KG1 (cell line): ENCODE data around the gene SLIT1.

Experiments
- DNase-seq: peaks from one replicate; lab custom pipeline; 2025; lab: John Stamatoyannopoulos, UW

SLIT1 gene

GRCh38 chr10:97200616-97201015 lies 14.9 kb upstream of the SLIT1 start:
- no peak for DNase-seq

- no peak for DNase-seq
Observed at GRCh38 chr10:97199152-97199551, 13.4 kb upstream of the SLIT1 start.

GRCh38 chr10:97197030-97197500 lies 11.3 kb upstream of the SLIT1 start:
- no peak for DNase-seq

- peak; percentile 28 for DNase-seq
Observed at GRCh38 chr10:97196223-97197029, 10.7 kb upstream of the SLIT1 start.

GRCh38 chr10:97195706-97196222 lies 10.0 kb upstream of the SLIT1 start:
- DNase-seq, result no peak

GRCh38 chr10:97192952-97193435 lies 7.2 kb upstream of the SLIT1 start:
- DNase-seq, result no peak

- DNase-seq, result no peak
Observed at GRCh38 chr10:97190450-97190849, 4.7 kb upstream of the SLIT1 start.

GRCh38 chr10:97188261-97188711 lies 2.5 kb upstream of the SLIT1 start:
- no peak for DNase-seq

- DNase-seq, result no peak
Observed at GRCh38 chr10:97186911-97187310, 1.2 kb upstream of the SLIT1 start.

- no peak for DNase-seq
Observed at GRCh38 chr10:97184971-97185325, 811 bp downstream of the SLIT1 start.

GRCh38 chr10:97183314-97183713 lies 2.4 kb downstream of the SLIT1 start:
- no peak for DNase-seq

- no peak for DNase-seq
Observed at GRCh38 chr10:97182288-97182990, 3.3 kb downstream of the SLIT1 start.

GRCh38 chr10:97180986-97181385 lies 4.8 kb downstream of the SLIT1 start:
- no peak for DNase-seq

GRCh38 chr10:97180363-97180755 lies 5.4 kb downstream of the SLIT1 start:
- DNase-seq, result no peak

- no peak for DNase-seq
Observed at GRCh38 chr10:97179731-97180362, 5.9 kb downstream of the SLIT1 start.

GRCh38 chr10:97179311-97179710 lies 6.4 kb downstream of the SLIT1 start:
- no peak for DNase-seq

GRCh38 chr10:97178074-97178473 lies 7.7 kb downstream of the SLIT1 start:
- DNase-seq, result no peak

GRCh38 chr10:97176226-97176625 lies 9.5 kb downstream of the SLIT1 start:
- DNase-seq, result no peak

GRCh38 chr10:97175586-97175985 lies 10.2 kb downstream of the SLIT1 start:
- no peak for DNase-seq

- DNase-seq, result no peak
Observed at GRCh38 chr10:97174941-97175340, 10.8 kb downstream of the SLIT1 start.

- no peak for DNase-seq
Observed at GRCh38 chr10:97174276-97174775, 11.4 kb downstream of the SLIT1 start.

GRCh38 chr10:97173036-97173435 lies 12.7 kb downstream of the SLIT1 start:
- no peak for DNase-seq
